BJ (cell line): ENCODE results near the gene SLC10A7. TPM values are rescaled to one million over a fixed set of nuclear protein-coding genes. Genes with fewer than 3 reads are reported as not detected.

Source experiments
- CTCF ChIA-PET: fragments of 350-600 bp; formaldehyde crosslinking; extraction: SDS; loops from one replicate; lab custom pipeline; 2021; ENCODE audit warnings: antibody characterized with exemption, inconsistent platforms; lab: Yijun Ruan, JAX
- POLR2A ChIA-PET: fragments of 300-600 bp; sonication (Branson Sonifier 250); formaldehyde crosslinking; extraction: SDS; loops from one replicate; lab custom pipeline; 2021; ENCODE audit warnings: antibody characterized with exemption; lab: Charles Lee
- DNase-seq: peaks from one replicate; pipeline ENCODE4 v3.0.0-alpha.2; 2011; ENCODE audit warnings: low read depth
- H3K27me3 ChIP-seq: 2 replicates; pipeline ENCODE4 v1.6.0; 2011; ENCODE audit warnings: low read length; ENCODE audit not compliant: control insufficient read depth, insufficient read depth
- H3K36me3 ChIP-seq: 2 replicates; pipeline ENCODE4 v1.5.1; 2011; ENCODE audit warnings: low read length; ENCODE audit not compliant: control insufficient read depth, insufficient read depth
- H3K4me3 ChIP-seq: 2 replicates; pipeline ENCODE4 v1.5.1; 2011; ENCODE audit warnings: low read depth, mild to moderate bottlenecking, control low read depth, low read length
- polyA plus RNA-seq: library from polyadenylated mRNA; depleted of rRNA; stranded (reverse); fragments of >200 nt; gene quantifications from 2 replicates; pipeline ENCODE4 v1.2.3, GENCODE V29; 2011
- TF ChIP-seq, protein P1 (sequence below): IDR thresholded peaks from 2 replicates; pipeline ENCODE4 v1.5.1; 2011; ENCODE audit warnings: low read depth, mild to moderate bottlenecking, control low read depth, inconsistent platforms, low read length, moderate library complexity; ENCODE audit not compliant: insufficient read depth

Gene SLC10A7
- polyA plus RNA-seq, 1 experiment, result 3.9 TPM

DNA sequence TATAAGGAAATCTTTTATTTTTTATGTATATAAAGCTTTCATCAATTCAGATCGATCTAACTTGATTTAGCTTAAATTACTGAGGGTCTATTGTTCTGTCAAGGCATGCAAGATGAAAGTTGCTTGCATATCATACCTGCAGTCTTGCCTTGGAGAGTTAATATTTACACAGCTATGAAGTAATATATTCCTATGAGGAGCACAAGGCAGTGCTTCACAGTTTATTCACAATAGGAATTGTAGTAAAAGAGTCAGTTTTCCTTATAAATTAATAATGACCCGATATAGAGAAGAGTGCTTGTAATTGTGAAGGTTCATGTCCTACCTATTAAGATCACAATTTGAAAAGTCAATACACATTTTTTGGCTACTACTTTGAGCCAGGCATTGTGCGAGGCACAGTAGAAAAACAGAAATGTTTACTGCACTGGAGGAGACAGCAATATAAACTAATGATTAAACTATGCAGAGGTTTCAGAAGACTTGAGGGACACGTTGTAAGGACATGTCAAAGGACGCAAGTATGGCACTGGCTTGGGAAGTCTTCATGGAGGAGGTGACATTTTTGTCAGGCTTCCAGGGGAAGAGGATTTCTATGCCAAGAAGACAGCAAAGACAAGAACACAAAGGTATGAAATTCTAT is 268.6 kb downstream of the SLC10A7 start:
- no peak for DNase-seq
- TF ChIP-seq, protein P1, sequence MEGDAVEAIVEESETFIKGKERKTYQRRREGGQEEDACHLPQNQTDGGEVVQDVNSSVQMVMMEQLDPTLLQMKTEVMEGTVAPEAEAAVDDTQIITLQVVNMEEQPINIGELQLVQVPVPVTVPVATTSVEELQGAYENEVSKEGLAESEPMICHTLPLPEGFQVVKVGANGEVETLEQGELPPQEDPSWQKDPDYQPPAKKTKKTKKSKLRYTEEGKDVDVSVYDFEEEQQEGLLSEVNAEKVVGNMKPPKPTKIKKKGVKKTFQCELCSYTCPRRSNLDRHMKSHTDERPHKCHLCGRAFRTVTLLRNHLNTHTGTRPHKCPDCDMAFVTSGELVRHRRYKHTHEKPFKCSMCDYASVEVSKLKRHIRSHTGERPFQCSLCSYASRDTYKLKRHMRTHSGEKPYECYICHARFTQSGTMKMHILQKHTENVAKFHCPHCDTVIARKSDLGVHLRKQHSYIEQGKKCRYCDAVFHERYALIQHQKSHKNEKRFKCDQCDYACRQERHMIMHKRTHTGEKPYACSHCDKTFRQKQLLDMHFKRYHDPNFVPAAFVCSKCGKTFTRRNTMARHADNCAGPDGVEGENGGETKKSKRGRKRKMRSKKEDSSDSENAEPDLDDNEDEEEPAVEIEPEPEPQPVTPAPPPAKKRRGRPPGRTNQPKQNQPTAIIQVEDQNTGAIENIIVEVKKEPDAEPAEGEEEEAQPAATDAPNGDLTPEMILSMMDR, result no peak
- CTCF ChIA-PET, result interaction anchor here (0.8 kb wide), 1 partner anchor 224 kb away, joined by 3 read pairs; no protein-coding TSS in a partner anchor
- Histone ChIP-seq H3K27me3 (no peaks in the 10 kb centered on the region), H3K36me3 (no peaks in the 10 kb centered on the region; the same call in 1 of the 2 replicates), H3K4me3 (no peak overlapping the region)
- POLR2A ChIA-PET, result no interaction called here

DNA sequence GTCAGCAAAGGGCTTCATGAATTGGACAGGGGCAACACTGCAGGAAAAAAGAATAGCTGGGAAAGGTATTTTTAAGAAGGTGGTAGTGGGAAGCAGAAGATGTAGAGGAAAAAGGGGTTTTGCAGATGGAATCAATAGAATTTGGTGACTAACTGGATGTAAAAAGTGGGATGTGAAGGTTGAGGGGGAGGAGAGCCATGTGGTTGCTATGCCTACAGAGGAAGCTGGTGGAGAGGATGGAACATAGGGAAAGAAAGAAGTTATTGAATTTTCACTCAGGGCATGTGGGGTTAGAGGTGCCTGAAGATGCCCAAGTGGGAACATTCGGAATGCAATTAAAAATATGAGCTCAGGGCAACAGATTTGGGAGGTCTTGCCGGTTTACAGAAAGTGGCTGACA is 274.4 kb downstream of the SLC10A7 start:
- no peaks in the 10 kb centered on the region for H3K27me3 ChIP-seq
- H3K4me3 ChIP-seq, result no peak overlapping the region
- CTCF ChIA-PET, result interaction anchor here (0.9 to 1.4 kb wide), 3 partner anchors 8 to 668 kb away, joined by 3 to 4 read pairs (median 4); no protein-coding TSS in a partner anchor
- POLR2A ChIA-PET, result no interaction called here
- no peaks in the 10 kb centered on the region for H3K36me3 ChIP-seq
- TF ChIP-seq, protein P1, result no peak
- no peak for DNase-seq

DNA sequence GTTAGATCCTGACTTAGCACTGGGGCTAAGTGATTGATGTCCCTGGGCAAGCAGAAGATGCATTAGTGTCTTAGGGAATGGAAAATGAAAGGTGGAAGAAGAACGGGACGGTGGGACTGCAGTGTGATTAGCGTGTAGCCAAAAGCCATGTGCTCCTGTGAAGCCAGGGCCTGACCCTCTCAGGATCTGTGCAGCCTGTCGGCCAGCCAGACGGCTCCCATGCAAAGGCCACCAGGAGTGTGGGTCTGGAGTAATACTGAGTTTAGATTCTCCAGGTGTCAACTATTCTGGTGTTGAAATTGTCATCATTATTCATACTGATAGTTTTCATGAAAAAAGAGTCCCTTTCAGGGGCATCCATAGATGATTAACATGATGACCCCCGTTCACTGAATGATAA is 275.4 kb downstream of the SLC10A7 start:
- DNase-seq, result no peak
- ChIA-PET CTCF (interaction anchor here (1.2 to 1.4 kb wide), 2 partner anchors 13 to 669 kb away, joined by 3 to 4 read pairs; no protein-coding TSS in a partner anchor), POLR2A (no interaction called here)
- H3K27me3 ChIP-seq, result no peaks in the 10 kb centered on the region
- no peak overlapping the region for H3K4me3 ChIP-seq
- H3K36me3 ChIP-seq, result no peaks in the 10 kb centered on the region
- TF ChIP-seq, protein P1, result no peak

DNA sequence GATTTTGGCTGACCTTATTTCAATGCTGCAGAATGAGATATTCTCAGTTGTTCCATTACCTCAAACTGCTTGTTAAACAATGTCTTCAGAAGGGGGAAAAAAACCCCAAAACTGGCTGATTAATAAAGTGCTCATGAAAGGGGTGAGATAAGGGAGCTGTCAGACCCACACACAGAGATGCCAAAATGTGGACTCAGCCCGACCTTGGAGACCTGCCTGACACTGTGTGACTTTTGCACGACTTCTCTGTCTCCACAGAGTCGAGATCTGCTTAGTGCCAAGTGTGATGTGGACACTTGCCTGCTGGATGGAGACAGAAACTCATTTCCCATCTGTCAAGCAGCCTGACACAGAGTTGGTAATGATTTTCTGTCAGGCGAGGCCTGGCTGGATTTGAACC is 275.9 kb downstream of the SLC10A7 start:
- Histone ChIP-seq H3K27me3 (no peaks in the 10 kb centered on the region), H3K4me3 (no peak overlapping the region), H3K36me3 (no peaks in the 10 kb centered on the region)
- no peak for DNase-seq
- ChIA-PET POLR2A (no interaction called here), CTCF (interaction anchor here (1.1 kb wide), 1 partner anchor 359 kb away, joined by 3 read pairs; no protein-coding TSS in a partner anchor)
- TF ChIP-seq, protein P1, result no peak

DNA sequence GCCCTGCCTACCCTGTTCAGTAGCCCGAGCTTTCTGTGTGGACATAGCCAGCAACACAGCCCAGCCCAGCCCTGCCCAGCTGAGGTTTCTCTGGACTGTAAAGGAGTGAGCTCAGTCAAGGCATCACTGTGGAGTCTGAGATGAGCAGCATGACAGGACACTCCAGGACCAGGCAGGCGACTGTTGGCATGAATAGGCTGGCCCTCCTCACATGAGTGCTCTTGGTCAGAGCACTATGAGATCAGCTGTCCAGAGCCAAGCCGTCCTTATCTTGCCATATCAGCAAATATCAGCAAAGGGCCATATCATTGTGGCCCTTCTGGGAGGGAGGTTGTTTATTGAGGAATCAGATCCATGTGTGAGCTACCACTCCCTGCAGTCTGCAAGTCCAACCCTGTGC is 276.5 kb downstream of the SLC10A7 start:
- ChIA-PET POLR2A (no interaction called here), CTCF (interaction anchor here (1.1 to 1.3 kb wide), 2 partner anchors 91 to 358 kb away, joined by 3 read pairs; no protein-coding TSS in a partner anchor)
- DNase-seq, result no peak
- H3K27me3 ChIP-seq, result no peaks in the 10 kb centered on the region
- H3K4me3 ChIP-seq, result no peak overlapping the region
- no peaks in the 10 kb centered on the region for H3K36me3 ChIP-seq
- TF ChIP-seq, protein P1, result no peak
